HepG2 (cell line): Measurements from ENCODE around the gene AAMP. TPM values are rescaled to one million over a fixed set of nuclear protein-coding genes. Genes with fewer than 3 reads are reported as not detected.

ENCODE experiments used
- ATM ChIP-seq: fragments of 450-650 bp; IDR thresholded peaks from 2 replicates; pipeline ENCODE4 v1.7.1; 2017; ENCODE audit warnings: mild to moderate bottlenecking, borderline replicate concordance
- CENPX ChIP-seq: sonication (generic); formaldehyde crosslinking; IDR thresholded peaks from 2 replicates; pipeline ENCODE4 v1.9.0; 2021; ENCODE audit warnings: mild to moderate bottlenecking, missing genetic modification reagents, moderate library complexity
- E2F1 ChIP-seq: sonication (generic); formaldehyde crosslinking; IDR thresholded peaks from 2 replicates; pipeline ENCODE4 v1.5.0; 2020; ENCODE audit warnings: missing genetic modification reagents
- EZH2 ChIP-seq: conservative IDR thresholded peaks from 2 replicates; pipeline ENCODE4 v1.6.1; 2012; ENCODE audit warnings: mild to moderate bottlenecking, low read depth, low read length, moderate library complexity
- IRF2 ChIP-seq: IDR thresholded peaks from 2 replicates; pipeline ENCODE4 v1.6.1; 2018; ENCODE audit warnings: missing genetic modification reagents, missing compliant biosample characterization
- MTF2 ChIP-seq: sonication (generic); formaldehyde crosslinking; IDR thresholded peaks from 2 replicates; pipeline ENCODE4 v1.5.0; 2020; ENCODE audit warnings: missing genetic modification reagents, borderline replicate concordance
- NFE2L1 ChIP-seq: sonication (generic); formaldehyde crosslinking; IDR thresholded peaks from 2 replicates; pipeline ENCODE4 v1.4.0; 2020; ENCODE audit warnings: missing genetic modification reagents, mild to moderate bottlenecking, borderline replicate concordance
- NFIB ChIP-seq: sonication (generic); formaldehyde crosslinking; IDR thresholded peaks from 2 replicates; pipeline ENCODE4 v1.9.0; 2021; ENCODE audit warnings: missing genetic modification reagents, mild to moderate bottlenecking, borderline replicate concordance
- PRDM10 ChIP-seq: sonication (generic); formaldehyde crosslinking; IDR thresholded peaks from 2 replicates; pipeline ENCODE4 v1.4.0; 2020; ENCODE audit warnings: low read depth, missing genetic modification reagents
- SKI ChIP-seq: fragments of 450-650 bp; IDR thresholded peaks from one replicate; pipeline ENCODE4 v1.6.1; 2018; ENCODE audit warnings: mild to moderate bottlenecking; ENCODE audit not compliant: partially characterized antibody
- SNRNP70 ChIP-seq: fragments of 200-400 bp; formaldehyde crosslinking; IDR thresholded peaks from 2 replicates; pipeline ENCODE4 v1.6.1; 2017; ENCODE audit warnings: mild to moderate bottlenecking, low read depth, low read length, moderate library complexity
- TMF1 ChIP-seq: sonication (generic); formaldehyde crosslinking; IDR thresholded peaks from 2 replicates; pipeline ENCODE4 v1.8.1; 2022; ENCODE audit warnings: low read depth, missing genetic modification reagents
- ZEB1 ChIP-seq: IDR thresholded peaks from 2 replicates; pipeline ENCODE4 v1.6.1; 2012; ENCODE audit warnings: mild to moderate bottlenecking, low read depth, inconsistent platforms; ENCODE audit not compliant: insufficient replicate concordance
- ZNF143 ChIP-seq: sonication (generic); formaldehyde crosslinking; IDR thresholded peaks from 2 replicates; pipeline ENCODE4 v1.4.0; 2020; ENCODE audit warnings: missing genetic modification reagents
- ZNF235 ChIP-seq: sonication (generic); formaldehyde crosslinking; IDR thresholded peaks from 2 replicates; pipeline ENCODE4 v1.8.1; 2023; ENCODE audit warnings: mild to moderate bottlenecking, missing genetic modification reagents, borderline replicate concordance
- ZNF276 ChIP-seq: sonication (generic); formaldehyde crosslinking; IDR thresholded peaks from 2 replicates; pipeline ENCODE4 v1.4.0; 2020; ENCODE audit warnings: mild to moderate bottlenecking, low read depth, missing genetic modification reagents
- ZNF292 ChIP-seq: sonication (generic); formaldehyde crosslinking; IDR thresholded peaks from 2 replicates; pipeline ENCODE4 v1.8.1; 2022; ENCODE audit warnings: mild to moderate bottlenecking, low read depth, missing genetic modification reagents, borderline replicate concordance
- ZNF672 ChIP-seq: sonication (generic); formaldehyde crosslinking; IDR thresholded peaks from 2 replicates; pipeline ENCODE4 v1.8.1; 2022; ENCODE audit warnings: missing genetic modification reagents
- ZNF878 ChIP-seq: sonication (generic); formaldehyde crosslinking; IDR thresholded peaks from 2 replicates; pipeline ENCODE4 v1.8.1; 2023; ENCODE audit warnings: mild to moderate bottlenecking, missing genetic modification reagents, moderate library complexity
- polyA plus RNA-seq, 8 experiments: library from polyadenylated mRNA; depleted of rRNA in 3 of 8; stranded (reverse) in 7 of 8; unstranded in 1 of 8; fragments of >200 nt; fragmentation: Illumina TruSeq in 4 of 8; extraction: Trizol in 4 of 8; gene quantifications; 2 replicates each; pipeline versions ENCODE4 v1.2.1 to v1.2.3, GENCODE V29; 2011 to 2016; ENCODE audit warnings: low read depth in 4 of 8, missing spikeins in 1 of 8, mixed read lengths in 1 of 8; ENCODE audit not compliant: insufficient read depth in 1 of 8
- total RNA-seq, 5 experiments: library from RNA; depleted of rRNA; stranded (reverse); fragments of >200 nt; fragmentation: Illumina TruSeq; extraction: Trizol; gene quantifications; 2 replicates each; pipeline ENCODE4 v1.2.3, GENCODE V29; 2016; ENCODE audit warnings: low read depth in 1 of 5
- TF ChIP-seq, protein P1 (sequence below): sonication (generic); formaldehyde crosslinking; IDR thresholded peaks from 2 replicates; pipeline ENCODE4 v1.5.0; 2020; ENCODE audit warnings: mild to moderate bottlenecking, missing genetic modification reagents, borderline replicate concordance

AAMP gene
- total and polyA plus RNA-seq, 2 of the 13 experiments (the other 11 are each of a cell fraction or from before 2014, with no cell fraction given): 110 to 186 TPM

DNA sequence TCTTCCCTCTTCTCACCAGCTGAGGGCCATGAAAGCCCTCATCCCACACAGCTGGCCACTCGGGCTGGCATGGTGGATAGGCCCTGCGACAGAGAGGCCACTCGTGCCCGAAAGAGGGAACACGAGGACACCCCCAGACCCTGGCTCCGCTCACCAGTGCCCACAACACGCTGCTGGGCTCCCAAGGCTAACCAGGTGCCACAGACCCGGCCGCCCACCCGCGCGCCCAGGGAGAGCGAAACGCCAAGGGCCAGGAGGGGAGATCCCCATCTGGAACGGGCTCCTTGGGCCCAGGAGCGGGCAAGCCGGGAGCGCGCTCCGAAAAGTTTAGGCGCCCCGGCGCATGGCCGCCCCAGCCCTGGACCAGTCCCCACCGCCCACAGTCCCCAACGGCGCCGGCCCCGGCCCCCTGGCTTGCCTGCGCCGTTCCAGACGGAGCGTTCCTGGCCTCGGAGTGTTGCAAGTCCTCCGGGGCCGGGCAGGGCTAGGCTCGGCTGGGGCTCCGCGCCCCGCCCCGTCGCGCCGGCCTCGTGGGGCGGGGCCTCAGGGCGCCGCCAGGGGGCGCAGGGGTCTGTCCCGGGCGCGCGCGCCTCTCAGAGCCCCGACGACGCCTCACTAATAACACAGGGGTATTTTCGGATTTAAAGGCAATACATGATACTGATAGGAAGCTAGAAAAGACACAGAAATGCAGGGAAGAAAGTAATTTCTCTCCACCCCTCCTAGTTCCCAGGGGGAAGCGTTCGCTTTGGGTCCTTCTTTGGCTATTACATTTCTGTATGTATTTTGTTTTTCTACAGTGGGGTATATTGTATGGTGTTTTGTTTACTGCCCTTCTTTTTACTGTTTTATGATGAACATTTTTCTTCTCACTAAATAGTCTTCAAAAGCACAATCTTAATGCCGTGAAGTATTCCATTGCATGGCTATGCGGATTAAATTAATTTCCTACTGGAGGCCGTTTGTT lies 22.4 kb upstream of the AAMP start, which contains the start of gene TMBIM1 (continued):
- no peak for TF ChIP-seq ZEB1
- TF ChIP-seq MTF2 (CRISPR knock-in tag): 0 out of 2 replicates have a peak, but pooled peaks have one; percentile 21
- no peak for TF ChIP-seq PRDM10 (CRISPR knock-in tag)
- TF ChIP-seq SKI: peak; percentile 98
- TF ChIP-seq, protein P1, sequence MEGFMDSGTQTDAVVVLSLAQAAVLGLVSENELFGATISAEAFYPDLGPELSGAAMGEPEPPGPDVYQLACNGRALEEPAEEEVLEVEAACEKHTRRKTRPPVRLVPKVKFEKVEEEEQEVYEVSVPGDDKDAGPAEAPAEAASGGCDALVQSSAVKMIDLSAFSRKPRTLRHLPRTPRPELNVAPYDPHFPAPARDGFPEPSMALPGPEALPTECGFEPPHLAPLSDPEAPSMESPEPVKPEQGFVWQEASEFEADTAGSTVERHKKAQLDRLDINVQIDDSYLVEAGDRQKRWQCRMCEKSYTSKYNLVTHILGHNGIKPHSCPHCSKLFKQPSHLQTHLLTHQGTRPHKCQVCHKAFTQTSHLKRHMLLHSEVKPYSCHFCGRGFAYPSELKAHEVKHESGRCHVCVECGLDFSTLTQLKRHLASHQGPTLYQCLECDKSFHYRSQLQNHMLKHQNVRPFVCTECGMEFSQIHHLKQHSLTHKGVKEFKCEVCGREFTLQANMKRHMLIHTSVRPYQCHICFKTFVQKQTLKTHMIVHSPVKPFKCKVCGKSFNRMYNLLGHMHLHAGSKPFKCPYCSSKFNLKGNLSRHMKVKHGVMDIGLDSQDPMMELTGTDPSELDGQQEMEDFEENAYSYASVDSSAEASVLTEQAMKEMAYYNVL (CRISPR knock-in tag): no peak
- no peak for TF ChIP-seq TMF1 (CRISPR knock-in tag)
- TF ChIP-seq CENPX (CRISPR knock-in tag): no peak
- TF ChIP-seq ZNF878 (CRISPR knock-in tag): no peak
- TF ChIP-seq ZNF292: no peak
- no peak for TF ChIP-seq ZNF143 (CRISPR knock-in tag)
- TF ChIP-seq SNRNP70: no peak
- TF ChIP-seq NFE2L1 (CRISPR knock-in tag): peak; percentile 55; the same call in 1 of the 2 replicates
- TF ChIP-seq EZH2: no peak
- no peak for TF ChIP-seq ZNF672 (CRISPR knock-in tag)
- no peak for TF ChIP-seq NFIB (CRISPR knock-in tag)
- TF ChIP-seq IRF2 (CRISPR knock-in tag): no peak
- TF ChIP-seq ATM: no peak
- no peak; the same call in 1 of the 2 replicates for TF ChIP-seq E2F1 (CRISPR knock-in tag)
- peak; percentile 34; the same call in 1 of the 2 replicates for TF ChIP-seq ZNF276 (CRISPR knock-in tag)
- TF ChIP-seq ZNF235: peak; percentile 30; the same call in 1 of the 2 replicates
